GM10248 (cell line): ENCODE results near the gene RANBP17.
"Not testable (repeated sequence)": the region's sequence is repeated elsewhere in the genome, so short reads cannot be mapped to it uniquely, and the experiment has no call there.

ENCODE experiments used
- CTCF ChIA-PET: fragments of 300-600 bp; sonication (Branson Sonifier 250); formaldehyde crosslinking; extraction: SDS; loops from one replicate; lab custom pipeline; 2021; ENCODE audit warnings: antibody characterized with exemption; lab: Yijun Ruan, JAX
- POLR2A ChIA-PET: fragments of 350-650 bp; sonication (Branson Sonifier 250); formaldehyde crosslinking; extraction: SDS; loops from one replicate; lab custom pipeline; 2020; ENCODE audit warnings: antibody characterized with exemption; lab: Yijun Ruan, JAX
- DNase-seq: peaks from one replicate; pipeline ENCODE4 v3.0.0; 2012; ENCODE audit errors: extremely low spot score
- TF ChIP-seq, protein P1 (sequence below): IDR thresholded peaks from 2 replicates; pipeline ENCODE4 v1.5.1; 2012; ENCODE audit warnings: mild to moderate bottlenecking, low read depth; ENCODE audit errors: extremely low read depth, missing control alignments, control extremely low read depth

RANBP17 gene

GRCh38 chr5:170860818-170861666 is 776 bp upstream of the RANBP17 start:
- ChIA-PET POLR2A (no interaction called here), CTCF (no interaction called here)
- DNase-seq: no peak
- TF ChIP-seq, protein P1, sequence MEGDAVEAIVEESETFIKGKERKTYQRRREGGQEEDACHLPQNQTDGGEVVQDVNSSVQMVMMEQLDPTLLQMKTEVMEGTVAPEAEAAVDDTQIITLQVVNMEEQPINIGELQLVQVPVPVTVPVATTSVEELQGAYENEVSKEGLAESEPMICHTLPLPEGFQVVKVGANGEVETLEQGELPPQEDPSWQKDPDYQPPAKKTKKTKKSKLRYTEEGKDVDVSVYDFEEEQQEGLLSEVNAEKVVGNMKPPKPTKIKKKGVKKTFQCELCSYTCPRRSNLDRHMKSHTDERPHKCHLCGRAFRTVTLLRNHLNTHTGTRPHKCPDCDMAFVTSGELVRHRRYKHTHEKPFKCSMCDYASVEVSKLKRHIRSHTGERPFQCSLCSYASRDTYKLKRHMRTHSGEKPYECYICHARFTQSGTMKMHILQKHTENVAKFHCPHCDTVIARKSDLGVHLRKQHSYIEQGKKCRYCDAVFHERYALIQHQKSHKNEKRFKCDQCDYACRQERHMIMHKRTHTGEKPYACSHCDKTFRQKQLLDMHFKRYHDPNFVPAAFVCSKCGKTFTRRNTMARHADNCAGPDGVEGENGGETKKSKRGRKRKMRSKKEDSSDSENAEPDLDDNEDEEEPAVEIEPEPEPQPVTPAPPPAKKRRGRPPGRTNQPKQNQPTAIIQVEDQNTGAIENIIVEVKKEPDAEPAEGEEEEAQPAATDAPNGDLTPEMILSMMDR: no peak

DNA sequence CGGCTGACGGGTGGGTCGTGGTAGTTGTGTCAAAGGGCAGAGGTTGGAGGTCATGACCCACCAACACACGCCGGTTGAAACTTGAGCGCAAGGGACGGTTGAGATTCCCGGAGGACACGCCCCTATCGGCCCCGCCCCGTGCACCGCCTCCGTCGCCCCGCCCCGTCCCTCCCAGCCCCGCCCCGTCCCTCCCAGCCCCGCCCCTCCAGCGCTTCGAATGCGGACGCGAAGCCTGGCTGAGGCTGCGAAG is 226 bp upstream of the RANBP17 start:
- CTCF ChIA-PET: no interaction called here
- TF ChIP-seq, protein P1: no peak
- DNase-seq: no peak
- POLR2A ChIA-PET: no interaction called here

GRCh38 chr5:170863646-170864045 is 1.8 kb downstream of the RANBP17 start:
- DNase-seq: no peak
- TF ChIP-seq, protein P1: no peak
- ChIA-PET POLR2A (no interaction called here), CTCF (no interaction called here)

DNA sequence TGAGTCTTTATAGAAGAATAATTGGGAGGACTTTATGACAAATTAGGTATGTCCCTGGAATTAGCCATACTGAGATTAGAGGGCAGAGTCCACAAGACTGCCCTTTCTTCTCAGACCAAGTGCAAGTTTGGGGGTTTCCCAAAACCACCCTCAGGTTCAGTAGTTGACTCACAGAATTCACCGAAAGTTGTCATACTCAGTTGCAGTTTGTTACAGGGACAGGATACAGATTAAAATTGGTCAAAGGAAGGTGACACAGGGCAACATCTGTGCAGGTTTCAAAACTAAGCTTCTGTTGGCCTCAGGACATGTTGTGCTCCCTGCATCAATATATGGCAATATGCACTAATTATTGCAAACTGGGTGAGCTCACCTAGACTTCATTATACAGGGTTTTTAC is 3.8 kb downstream of the RANBP17 start:
- POLR2A ChIA-PET: no interaction called here
- CTCF ChIA-PET: no interaction called here

GRCh38 chr5:170867825-170868224 is 6.0 kb downstream of the RANBP17 start:
- TF ChIP-seq, protein P1: no peak
- DNase-seq: no peak
- CTCF ChIA-PET: interaction anchor here (1.2 kb wide), 1 partner anchor 33 kb away, joined by 3 read pairs; no protein-coding TSS in a partner anchor
- POLR2A ChIA-PET: no interaction called here

More for the DNA sequence above, 3.8 kb downstream of the RANBP17 start:
- TF ChIP-seq, protein P1: no peak
- DNase-seq: peak; percentile 34

DNA sequence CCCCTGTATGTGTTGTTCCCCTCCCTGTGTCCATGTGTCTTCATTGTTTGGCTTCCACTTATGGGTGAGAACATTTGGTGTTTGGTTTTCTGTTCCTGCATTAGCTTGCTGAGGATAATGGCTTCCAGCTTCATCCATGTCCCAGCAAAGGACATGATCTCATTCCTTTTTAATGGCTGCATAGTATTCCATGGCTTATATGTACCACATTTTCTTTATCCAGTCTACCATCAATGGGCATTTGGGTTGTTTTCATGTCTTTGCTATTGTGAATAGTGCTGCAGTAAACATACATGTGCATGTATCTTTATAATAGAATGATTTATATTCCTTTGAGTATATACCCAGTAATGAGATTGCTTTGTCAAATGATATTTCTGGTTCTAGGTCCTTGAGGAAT is 8.6 kb downstream of the RANBP17 start:
- POLR2A ChIA-PET, DNase-seq, CTCF ChIA-PET: not testable (repeated sequence)

DNA sequence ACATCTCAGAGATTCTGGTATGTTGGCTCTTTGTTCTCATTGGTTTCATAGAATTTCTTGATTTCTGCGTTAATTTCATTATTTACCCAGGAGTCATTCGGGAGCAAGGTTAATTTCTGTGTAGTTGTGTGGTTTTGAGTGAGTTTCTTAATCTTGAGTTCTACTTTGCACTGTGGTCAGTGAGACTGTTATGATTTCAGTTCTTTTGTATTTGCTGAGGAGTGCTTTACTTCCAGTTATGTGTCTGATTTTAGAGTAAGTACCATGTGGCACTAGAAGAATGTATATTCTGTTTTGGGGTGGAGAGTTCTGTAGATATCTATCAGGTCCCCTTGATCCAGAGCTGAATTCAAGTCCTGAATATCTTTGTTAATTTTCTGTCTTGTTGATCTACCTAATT is 12.2 kb downstream of the RANBP17 start:
- ChIA-PET CTCF (no interaction called here), POLR2A (no interaction called here)
- DNase-seq: no peak
- TF ChIP-seq, protein P1: no peak
